ENCODE data around the gene TRIO. TPM values are rescaled to one million over a fixed set of nuclear protein-coding genes. Genes with fewer than 3 reads are reported as not detected.

The TRIO gene
- total RNA-seq, 1 experiment from 2014 or later, result 211 TPM

DNA sequence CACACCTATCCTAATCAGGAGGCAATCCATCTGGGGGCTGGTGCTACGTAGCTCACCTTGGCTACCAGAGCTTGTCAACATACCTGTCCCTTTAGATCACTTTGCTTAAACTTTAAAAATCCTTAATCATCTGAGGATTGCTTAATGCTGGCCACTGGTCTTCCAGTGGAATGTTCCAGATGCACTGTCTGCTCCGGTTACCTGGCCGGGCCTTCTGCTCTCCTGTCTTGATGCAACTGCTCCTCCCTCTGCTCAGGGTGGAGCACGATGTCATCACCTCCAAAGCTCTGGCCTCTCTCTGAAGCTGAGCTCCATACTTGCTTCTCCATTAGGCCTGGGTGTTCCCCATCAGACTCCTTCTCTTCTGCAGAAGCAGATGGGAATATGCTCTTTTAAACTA lies 331.9 kb downstream of the TRIO start:
- ChIA-PET CTCF (interaction anchor here (1.3 kb wide), 1 partner anchor 174 kb away, joined by 5 read pairs; no protein-coding TSS in a partner anchor), POLR2A (ENCODE audit: unreplicated experiment) (interaction anchor here (0.6 to 0.8 kb wide), 2 partner anchors 10 to 11 kb away, joined by 4 to 5 read pairs; no protein-coding TSS in a partner anchor)
- Histone ChIP-seq H2AFZ (ENCODE audit: low read length) (no peak overlapping the region), H3K4me3 (ENCODE audit: low read length) (no peak overlapping the region), H3K9me3 (ENCODE audit: low read length) (no peaks in the 10 kb centered on the region), H4K20me1 (ENCODE audit: low read length) (no peaks in the 10 kb centered on the region), H3K9ac (ENCODE audit: low read length) (peak overlapping the region; percentile 51; the same call in 1 of the 2 replicates), H3K9me2 (replicated peaks; ENCODE audit: low read length) (no peaks in the 10 kb centered on the region), H3K36me3 (ENCODE audit: low read depth, low read length) (peaks cover 74% of the 10 kb centered on the region), H3K4me1 (ENCODE audit: insufficient read depth, low read length) (peaks cover 37% of the 10 kb centered on the region), H3K27me3 (ENCODE audit: low read length) (no peaks in the 10 kb centered on the region), H3K27ac (ENCODE audit: low read length) (peak overlapping the region; percentile 87), H3F3A (ENCODE audit: low read length, unreplicated experiment) (peaks cover 6% of the 10 kb centered on the region), H3K4me2 (ENCODE audit: low read length) (no peak overlapping the region), H3K79me2 (ENCODE audit: low read length) (no peaks in the 10 kb centered on the region)
- ATAC-seq, result peak; percentile 49
- BruUV-seq (replicated peaks), result no TSS peak
- DNase-seq, result peak; percentile 89
- TF ChIP-seq, protein P1, sequence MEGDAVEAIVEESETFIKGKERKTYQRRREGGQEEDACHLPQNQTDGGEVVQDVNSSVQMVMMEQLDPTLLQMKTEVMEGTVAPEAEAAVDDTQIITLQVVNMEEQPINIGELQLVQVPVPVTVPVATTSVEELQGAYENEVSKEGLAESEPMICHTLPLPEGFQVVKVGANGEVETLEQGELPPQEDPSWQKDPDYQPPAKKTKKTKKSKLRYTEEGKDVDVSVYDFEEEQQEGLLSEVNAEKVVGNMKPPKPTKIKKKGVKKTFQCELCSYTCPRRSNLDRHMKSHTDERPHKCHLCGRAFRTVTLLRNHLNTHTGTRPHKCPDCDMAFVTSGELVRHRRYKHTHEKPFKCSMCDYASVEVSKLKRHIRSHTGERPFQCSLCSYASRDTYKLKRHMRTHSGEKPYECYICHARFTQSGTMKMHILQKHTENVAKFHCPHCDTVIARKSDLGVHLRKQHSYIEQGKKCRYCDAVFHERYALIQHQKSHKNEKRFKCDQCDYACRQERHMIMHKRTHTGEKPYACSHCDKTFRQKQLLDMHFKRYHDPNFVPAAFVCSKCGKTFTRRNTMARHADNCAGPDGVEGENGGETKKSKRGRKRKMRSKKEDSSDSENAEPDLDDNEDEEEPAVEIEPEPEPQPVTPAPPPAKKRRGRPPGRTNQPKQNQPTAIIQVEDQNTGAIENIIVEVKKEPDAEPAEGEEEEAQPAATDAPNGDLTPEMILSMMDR (conservative IDR thresholded peaks at IDR 0.05; ENCODE audit: low read depth, low read length), result no peak
- TF ChIP-seq EZH2phosphoT487 (IDR thresholded peaks at IDR 0.05; ENCODE audit: borderline replicate concordance, low read length), result no peak
- TF ChIP-seq EZH2 (IDR thresholded peaks at IDR 0.05; ENCODE audit: low read length, unreplicated experiment), result no peak
- intact Hi-C loops (cut with micrococcal nuclease), result loop anchor here (10.0 kb wide), 1 partner anchor 170 kb away; no protein-coding TSS in a partner anchor

DNA sequence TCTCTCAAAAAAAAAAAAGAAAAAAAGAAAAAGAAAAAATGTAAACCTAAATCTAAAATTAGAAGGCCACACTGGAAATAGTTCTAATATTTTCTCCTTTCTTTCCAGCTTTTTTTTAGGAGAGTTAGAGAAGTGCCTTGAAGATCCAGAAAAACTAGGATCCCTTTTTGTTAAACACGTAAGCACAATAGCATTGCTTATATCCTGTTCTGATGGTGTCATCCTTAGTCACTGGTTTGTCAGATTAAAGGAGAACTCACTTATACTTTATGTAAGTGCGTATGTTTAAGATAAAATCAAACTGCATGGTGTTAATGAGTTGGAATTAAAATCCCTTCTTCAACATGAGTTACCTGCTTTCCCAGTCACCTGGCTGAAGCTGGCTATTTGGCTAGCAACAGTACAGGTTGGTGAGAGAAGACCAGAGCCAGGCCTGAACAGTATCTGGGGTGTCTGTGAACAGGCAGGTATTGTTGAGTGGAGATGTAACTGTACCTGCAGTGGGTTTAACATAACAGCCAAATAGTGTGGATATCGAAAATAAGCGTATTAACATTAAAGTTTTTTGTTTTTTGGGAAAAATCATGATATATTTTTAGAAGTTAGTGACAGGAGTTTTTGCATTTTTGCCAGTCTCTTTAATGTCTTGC lies 333.8 kb downstream of the TRIO start:
- no peaks in the 10 kb centered on the region for H4K20me1 ChIP-seq (ENCODE audit: low read length)
- H3K9ac ChIP-seq (ENCODE audit: low read length), result peak overlapping the region; percentile 51
- ChIA-PET CTCF (interaction anchor here (0.6 to 0.7 kb wide), 2 partner anchors 79 to 172 kb away, joined by 3 to 4 read pairs; no protein-coding TSS in a partner anchor), POLR2A (ENCODE audit: unreplicated experiment) (interaction anchor here (1.1 kb wide), 1 partner anchor 10 kb away, joined by 8 read pairs; no protein-coding TSS in a partner anchor)
- no peaks in the 10 kb centered on the region for H3K9me3 ChIP-seq (ENCODE audit: low read length)
- intact Hi-C loops (cut with micrococcal nuclease), result loop anchor here (10.0 kb wide), 1 partner anchor 168 kb away; no protein-coding TSS in a partner anchor
- H3K4me3 ChIP-seq (ENCODE audit: low read length), result peak overlapping the region; percentile 19; the same call in 1 of the 2 replicates
- peak overlapping the region; percentile 87 for H3K27ac ChIP-seq (ENCODE audit: low read length)
- BruUV-seq (replicated peaks), result no TSS peak
- H3F3A ChIP-seq (ENCODE audit: low read length, unreplicated experiment), result peaks cover 6% of the 10 kb centered on the region
- no peaks in the 10 kb centered on the region for H3K9me2 ChIP-seq (replicated peaks; ENCODE audit: low read length)
- H3K79me2 ChIP-seq (ENCODE audit: low read length), result no peaks in the 10 kb centered on the region
- peak; percentile 92 for ATAC-seq
- no peaks in the 10 kb centered on the region for H3K27me3 ChIP-seq (ENCODE audit: low read length)
- DNase-seq, result peak; percentile 92
- TF ChIP-seq EZH2 (IDR thresholded peaks at IDR 0.05; ENCODE audit: low read length, unreplicated experiment) (no peak), EZH2phosphoT487 (IDR thresholded peaks at IDR 0.05; ENCODE audit: borderline replicate concordance, low read length) (no peak)
- TF ChIP-seq, protein P1 (conservative IDR thresholded peaks at IDR 0.05; ENCODE audit: low read depth, low read length), result no peak
- peaks cover 75% of the 10 kb centered on the region for H3K36me3 ChIP-seq (ENCODE audit: low read depth, low read length)
- no peak overlapping the region for H2AFZ ChIP-seq (ENCODE audit: low read length)
- H3K4me1 ChIP-seq (ENCODE audit: insufficient read depth, low read length), result peaks cover 37% of the 10 kb centered on the region
- H3K4me2 ChIP-seq (ENCODE audit: low read length), result peak overlapping the region; percentile 56
